Stimulated activated CD4-positive, alpha-beta T cell treated with anti-CD3 and anti-CD28 coated beads, Interleukin-12 subunit alpha, Interleukin-12 subunit beta, amount 100 ng/mL, for 24 hours (primary cell): Measurements from ENCODE around the gene PTPRJ.
"Not testable (repeated sequence)": the region's sequence is repeated elsewhere in the genome, so short reads cannot be mapped to it uniquely, and the experiment has no call there.

ENCODE experiments used
- DNase-seq, 2 experiments: peaks; one replicate each; pipeline ENCODE4 v3.0.0-alpha.2; 2020; ENCODE audit warnings: low read depth in 2 of 2

Gene PTPRJ

DNA sequence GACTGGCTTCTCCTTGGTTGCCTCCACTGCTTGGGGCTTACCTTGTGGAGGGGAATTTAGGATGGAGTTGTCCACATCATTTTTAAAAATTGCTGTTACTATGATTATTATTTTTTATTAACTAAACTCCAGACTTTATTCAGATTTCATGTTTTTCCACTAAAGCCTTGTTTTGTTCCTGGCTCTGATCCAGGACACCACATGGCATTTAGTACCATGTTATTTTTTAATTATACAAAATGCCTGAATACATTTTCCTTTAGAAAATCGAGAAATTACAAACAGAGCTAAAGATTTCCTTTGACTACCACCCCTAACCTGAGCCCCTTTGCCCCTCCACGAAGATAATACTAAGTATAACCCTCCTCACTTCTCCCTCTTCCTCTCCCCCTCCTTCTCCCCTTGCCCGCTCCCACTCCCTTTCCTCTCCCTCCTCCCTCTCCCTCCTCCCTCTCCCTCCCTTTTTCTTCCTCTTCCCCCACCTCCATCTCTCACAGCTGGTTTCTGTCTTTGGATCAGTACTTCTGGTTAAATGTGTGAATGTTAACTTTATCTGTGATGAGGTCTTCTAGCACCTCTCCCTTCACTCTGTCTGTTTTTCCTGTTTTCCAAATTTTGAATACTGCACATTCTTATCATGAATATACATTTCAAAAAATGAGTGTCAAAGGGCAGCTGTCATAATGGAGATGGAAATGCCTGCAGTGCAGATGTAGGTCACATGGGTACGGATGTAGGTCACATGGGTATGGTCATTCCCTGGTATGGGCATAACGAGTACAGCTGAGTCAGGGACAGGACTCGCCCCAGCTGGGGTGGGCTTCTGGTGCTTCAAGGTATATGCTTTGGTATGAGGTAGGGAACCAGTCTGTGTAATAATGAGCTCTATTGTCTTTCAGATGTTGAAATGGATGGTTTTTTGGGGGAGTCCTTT, 181.9 kb downstream of the PTPRJ start:
- DNase-seq, result no peak

DNA sequence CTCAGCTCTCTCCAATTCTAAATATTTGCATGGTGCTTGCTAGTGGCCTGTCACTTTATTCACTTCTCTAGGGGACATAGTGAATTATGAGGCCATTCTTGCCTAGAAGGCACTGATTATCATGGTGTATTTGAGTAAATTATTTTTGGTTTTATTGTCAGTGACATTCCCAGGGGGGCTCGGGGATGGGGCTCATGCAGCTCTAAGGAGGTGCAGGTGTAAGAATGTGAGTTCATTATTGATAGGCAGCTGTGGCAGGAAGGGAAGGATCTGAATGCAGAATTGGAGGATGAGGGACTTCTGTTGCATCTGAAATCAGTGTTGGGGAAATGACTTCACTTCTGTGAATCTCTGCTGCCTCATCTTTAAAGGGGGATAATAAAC, 182.5 kb downstream of the PTPRJ start:
- DNase-seq, result no peak

DNA sequence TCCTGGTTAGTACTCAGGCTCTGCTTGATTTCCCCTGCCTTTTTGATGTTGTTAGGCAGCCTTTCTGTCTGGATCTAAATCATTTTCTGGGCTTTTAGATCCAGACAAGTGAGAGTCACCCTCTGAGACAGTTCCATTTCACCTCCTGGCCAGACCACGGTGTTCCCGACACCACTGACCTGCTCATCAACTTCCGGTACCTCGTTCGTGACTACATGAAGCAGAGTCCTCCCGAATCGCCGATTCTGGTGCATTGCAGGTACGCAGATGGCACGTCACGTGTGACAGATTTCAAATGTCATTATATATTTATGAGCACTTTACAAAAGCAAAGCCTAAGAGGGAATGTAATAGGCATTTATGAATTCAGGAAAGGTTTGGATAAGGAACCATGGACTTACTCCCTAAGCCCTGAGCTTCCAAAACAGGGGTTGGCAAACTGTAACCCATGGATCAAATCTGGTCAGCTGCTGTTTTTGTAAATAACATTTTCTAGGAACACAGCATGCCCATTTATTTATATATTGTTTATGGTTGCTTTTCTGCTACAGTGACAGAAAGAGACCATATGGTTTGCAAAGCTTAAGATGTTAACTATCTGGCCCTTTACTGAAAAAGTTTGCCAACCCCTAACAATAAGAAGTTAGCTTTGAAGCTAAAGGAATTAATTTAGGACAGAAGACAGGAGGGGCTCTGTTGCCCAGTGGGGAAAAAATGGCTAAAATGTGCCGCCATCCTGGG, 183.2 kb downstream of the PTPRJ start:
- DNase-seq, result no peak

DNA sequence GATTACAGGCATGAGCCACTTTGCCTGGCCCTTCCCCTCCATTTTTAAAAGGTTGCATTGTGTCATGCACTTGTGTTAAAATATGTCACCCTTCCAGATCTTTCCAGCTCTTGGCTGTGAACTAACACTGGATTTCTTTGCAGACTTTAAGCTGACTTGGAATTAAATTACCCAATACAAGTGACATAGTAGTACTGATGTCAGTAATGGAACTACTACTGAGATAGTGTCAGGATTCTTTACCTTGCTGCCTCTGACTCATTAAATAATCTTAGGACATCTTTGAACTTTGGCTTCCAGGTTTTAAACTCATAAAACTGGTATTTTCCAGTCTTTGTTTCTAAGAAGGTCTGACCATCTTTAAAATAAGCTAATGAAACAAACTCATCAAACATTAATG, 184.5 kb downstream of the PTPRJ start:
- DNase-seq, result no peak

DNA sequence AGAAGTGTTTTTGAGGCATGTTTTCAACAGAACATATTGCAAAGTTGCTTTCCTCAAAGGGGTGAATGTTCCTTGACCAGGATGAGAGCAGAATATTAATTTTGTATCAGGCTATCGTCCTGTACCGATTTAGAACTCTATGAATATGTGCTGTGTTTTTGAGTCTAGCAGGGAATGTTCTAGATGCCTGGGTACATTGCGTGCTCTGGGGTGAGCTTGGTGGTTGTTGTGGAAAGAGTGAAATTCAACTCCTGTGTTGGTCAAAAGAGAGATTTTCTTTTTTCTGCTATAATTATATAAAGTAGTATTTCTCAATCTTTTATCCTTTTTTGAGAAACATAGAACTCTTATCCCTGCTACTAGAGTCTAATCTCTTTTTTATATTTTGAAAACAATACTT, 185.1 kb downstream of the PTPRJ start:
- DNase-seq, result no peak

DNA sequence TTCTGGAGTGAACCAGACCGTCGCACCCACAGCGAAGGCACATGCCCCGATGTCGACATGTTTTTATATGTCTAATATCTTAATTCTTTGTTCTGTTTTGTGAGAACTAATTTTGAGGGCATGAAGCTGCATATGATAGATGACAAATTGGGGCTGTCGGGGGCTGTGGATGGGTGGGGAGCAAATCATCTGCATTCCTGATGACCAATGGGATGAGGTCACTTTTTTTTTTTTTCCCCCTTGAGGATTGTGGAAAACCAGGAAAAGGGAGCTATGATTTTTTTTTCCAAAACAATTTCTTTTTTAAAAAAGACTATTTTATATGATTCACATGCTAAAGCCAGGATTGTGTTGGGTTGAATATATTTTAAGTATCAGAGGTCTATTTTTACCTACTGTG, 187.0 kb downstream of the PTPRJ start:
- DNase-seq, result no peak

DNA sequence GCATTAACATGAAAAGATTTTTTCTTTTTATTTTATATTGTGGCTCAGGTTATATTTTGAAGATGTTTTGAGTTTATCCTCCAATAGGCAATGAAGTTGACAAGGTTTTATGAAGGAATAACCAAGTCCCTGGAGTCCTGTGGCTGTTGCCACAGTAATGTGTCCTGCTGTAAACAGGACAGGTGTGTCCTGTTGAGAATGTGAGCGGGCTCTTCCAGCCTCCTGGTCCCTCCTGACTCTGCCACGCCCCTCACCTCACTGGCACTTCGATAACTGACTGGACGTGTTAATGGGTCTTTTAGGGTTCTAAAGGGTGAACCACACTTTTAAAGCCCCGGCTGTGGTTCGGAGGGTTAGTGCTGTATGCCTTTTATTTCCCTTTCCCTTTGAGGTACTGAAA, 188.5 kb downstream of the PTPRJ start:
- DNase-seq, result no peak

DNA sequence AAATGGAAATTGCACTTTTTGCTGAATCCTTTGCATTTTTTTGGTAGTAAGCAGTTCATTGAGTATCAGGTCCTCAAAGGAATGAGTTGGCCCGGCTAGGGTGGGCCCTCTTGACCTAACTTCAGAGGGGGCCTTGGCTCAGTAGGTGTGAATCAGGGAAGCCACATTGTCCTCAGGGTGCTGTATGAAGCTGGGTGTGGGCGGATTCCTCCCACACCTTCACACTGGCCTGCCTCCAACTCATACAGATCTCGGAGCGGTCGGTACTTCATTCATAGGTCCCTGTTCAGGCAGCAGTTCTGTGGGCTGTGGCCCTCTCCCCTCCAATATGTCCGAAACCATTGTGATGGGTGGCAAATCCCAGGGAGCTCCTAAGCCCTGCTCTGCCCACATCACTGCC, 188.9 kb downstream of the PTPRJ start:
- no peak for DNase-seq

DNA sequence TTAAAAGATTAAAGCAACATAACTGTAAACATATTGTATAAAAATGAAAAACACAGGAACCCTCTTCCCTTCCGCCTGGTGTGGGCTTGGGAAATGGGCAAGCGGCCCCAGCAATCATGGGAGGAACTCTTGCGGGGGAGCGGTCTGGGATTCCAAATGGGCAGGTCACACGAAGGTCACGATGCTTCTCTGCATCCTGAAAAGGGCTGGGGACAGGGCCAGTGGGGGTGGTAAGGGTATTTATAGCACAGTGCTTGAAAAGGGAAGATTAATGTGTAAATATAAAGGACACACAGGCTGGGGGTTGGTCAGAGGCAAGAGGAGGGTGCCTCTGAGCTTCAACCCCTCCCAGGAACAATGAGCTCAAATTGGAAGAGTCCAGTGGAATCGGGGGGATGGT, 189.4 kb downstream of the PTPRJ start:
- no peak for DNase-seq

DNA sequence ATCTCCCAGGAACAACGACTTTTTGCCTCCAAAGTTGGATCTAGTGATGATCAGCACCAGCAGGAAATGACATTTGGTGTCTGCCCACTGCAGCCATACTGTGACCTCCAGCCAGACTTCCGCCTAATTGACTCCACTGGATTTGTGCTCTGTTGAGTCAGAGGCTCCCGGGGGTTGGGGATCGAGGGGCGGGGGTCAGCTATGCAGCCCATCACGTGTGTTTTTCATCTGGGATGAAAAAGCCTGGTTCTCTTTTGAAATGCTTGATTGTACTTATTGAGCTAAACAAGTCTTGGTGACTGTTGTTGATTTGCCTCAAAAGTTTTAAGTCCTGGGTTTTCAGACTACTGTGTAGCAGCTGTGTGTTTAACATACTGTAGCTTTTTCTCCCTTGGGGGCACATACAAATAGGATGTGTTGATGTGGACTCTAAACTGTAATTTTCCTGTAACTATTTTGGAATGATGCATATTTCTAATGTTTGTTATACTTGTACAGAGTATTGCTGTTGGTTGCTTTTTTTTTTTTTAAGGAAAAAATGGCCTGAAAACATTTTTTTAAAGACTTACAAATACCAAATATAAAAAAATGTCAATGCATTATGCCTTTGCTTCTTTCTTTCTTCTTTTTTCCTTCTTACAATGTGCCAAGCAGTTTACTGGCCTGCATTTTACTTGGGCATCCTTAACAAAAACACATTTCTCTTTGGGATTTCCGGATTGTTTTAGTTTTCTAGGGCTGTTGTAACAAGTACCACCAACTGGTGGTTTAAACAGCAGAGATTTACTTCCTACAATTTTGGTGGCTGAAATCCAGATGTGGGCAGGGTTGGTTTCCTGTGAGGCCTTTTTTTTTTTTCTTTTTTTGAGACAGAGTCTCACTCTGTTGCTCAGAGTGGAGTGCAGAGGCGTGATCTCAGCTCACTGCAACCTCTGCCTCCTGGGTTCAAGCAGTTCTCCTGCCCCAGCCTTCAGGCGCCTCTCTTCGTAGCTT, 190.2 kb downstream of the PTPRJ start:
- no peak for DNase-seq

DNA sequence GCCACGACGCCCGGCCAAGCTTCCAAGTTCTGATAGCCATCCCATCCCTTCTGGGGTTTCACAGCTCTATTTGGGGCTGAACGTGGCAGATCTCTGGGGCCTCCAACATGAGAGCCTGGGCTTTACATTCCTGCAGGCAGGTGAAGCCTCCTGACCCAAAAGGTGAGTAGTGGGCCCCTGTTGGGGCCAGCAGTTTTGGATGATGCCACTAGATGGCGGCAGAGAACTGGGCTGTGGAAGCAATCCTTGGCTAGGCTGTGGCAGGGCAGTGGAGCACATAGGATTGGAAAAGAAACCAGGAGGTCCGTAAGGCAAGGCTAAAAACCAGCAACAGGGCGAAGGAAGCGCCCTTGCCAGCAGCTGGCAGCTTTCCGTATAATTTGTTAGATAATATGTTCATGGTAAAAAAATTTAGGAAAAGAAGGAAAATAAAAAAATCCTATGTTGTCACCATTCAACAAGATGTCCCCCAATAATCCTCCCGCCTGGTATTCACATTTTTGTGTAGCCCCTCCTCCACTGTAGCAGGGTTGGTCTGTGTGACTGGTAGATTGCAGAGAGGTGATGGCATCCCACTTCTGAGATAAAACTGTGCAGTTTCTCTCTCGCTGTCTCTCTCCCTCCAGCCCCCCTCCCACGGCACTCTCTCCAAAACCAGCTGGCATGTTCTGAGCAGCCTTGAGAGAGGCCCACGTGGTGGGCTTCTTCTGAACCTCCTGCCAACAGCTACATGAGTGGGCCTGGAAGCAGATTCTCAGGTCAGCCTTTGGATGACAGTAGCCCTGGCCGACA, 192.7 kb downstream of the PTPRJ start:
- DNase-seq, result peak; percentile 40 to 65

DNA sequence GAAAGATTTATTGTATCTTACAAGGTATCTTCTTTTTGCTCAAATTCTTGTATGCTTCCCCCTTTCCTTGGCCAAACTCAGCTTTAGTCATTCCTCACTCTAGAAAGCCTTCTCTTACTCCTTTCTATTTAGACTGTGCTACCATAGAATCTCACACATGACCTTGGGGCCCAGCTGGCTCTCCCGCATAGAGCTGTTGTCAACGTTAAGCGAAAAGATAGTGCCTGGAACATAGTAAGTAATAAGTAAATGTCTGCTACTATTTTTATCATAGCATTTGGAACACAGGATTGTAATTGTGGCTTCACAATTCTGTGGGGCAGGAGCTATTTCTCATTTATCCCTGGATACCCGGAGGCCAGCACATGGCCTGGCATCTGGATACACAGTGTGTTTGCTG, 197.3 kb downstream of the PTPRJ start:
- DNase-seq, result no peak

DNA sequence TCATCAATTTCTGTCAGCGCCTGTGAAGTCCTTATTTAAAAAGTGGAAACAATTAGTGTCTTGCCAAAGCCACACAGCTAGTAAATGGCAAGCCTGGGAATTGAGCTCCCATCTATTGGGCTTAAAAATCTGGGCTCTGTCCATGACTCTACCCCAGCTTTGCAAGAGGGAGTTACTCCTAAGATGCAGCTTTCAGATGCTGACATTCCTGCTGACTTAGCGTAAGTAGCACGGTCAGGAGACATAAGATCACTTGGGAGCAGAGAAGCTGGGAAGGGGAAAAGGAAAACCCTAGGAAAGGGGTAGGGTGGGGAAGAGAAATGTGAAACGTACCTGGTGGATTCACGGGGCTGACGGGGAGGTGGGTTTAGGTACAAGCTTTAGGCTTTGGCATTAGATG, 200.3 kb downstream of the PTPRJ start:
- no peak for DNase-seq

DNA sequence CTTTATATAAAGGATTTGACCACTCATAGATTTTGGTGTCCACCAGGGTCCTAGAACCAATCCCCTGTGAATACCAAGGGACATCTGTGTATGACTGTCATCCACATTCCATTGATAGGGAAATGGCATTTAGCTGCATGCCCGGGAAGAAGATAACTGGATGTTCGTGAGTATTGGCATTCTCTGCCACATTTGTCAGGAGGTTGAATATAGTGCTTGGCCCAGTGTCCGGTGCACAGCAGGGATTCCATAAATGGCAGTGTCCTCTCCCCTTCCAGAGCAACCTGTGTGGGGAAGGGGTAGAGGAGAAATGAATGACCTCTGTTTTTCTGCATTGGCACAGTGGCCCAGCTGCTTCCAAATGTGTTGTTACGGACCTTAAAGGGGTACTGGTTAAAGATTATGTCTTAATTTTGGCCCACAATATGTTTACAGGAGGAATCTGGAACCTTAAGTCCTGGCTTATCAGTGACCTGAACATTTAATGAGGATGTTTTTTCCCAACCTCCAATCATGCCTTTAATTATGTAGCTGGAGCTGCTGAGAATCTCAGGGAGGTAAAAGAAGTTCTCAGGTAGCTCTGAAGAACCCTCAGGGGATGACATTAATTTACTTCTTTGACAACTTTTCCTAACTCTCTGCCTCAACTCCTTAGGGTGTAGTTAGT, 202.6 kb downstream of the PTPRJ start:
- DNase-seq, result no peak

DNA sequence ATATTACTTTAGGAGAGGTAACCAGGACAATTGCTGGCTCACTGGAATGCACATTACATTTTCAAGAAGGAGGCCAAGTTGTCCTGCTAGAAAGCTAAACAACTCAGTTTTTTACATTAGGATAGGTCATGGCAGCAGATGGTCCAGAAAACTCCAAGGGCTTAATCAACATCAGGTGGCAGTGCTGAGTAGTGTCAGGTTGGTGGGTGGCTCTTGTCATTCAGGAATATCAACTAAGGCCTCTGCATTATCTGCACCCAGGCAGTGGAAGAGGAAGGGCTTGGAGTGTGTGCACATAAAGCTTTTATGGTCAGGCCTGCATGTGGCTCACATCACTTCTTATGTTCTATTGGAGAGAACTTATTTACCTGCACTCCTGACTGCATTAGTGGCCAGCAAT, 204.1 kb downstream of the PTPRJ start:
- no peak for DNase-seq

DNA sequence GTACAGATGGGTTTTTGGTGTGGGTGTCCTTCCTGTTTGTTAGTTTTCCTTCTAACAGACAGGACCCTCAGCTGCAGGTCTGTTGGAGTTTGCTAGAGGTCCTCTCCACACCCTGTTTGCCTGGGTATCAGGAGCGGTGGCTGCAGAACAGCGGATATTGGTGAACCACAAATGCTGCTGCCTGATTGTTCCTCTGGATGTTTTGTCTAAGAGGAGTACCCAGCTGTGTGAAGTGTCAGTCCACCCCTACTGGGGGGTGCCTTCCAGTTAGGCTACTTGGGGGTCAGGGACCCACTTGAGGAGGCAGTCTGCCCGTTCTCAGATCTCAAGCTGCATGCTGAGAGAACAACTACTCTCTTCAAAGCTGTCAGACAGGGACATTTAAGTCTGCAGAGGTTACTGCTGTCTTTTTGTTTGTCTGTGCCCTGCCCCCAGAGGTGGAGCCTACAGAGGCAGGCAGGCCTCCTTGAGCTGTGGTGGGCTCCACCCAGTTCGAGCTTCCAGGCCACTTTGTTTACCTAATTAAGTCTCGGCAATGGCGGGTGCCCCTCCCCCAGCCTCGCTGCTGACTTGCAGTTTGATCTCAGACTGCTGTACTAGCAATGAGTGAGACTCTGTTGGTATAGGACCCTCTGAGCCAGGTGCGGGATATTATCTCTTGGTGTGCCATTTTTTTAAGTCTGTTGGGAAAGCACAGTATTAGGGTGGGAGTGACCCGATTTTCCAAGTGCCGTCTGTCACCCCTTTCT, 210.7 kb downstream of the PTPRJ start:
- DNase-seq, result not testable (repeated sequence)

DNA sequence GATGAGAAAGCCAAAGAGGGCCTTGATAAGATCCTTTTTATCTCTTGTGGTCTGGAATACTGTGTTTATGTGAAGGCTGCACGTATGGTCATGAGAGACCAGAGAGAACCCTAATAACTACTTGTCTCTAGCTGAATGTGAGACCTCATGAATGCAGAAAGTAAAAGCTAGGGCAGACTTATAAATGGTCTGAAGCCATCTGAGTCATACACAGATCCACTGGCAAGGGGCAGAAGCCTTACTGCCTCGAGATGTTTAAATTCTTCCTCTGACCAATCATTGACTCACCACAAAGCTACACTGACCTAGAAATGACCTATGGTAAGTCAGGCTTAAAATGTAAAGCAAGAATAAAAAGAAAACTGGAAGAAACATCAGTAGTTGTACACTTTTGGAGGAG, 213.5 kb downstream of the PTPRJ start:
- no peak for DNase-seq

DNA sequence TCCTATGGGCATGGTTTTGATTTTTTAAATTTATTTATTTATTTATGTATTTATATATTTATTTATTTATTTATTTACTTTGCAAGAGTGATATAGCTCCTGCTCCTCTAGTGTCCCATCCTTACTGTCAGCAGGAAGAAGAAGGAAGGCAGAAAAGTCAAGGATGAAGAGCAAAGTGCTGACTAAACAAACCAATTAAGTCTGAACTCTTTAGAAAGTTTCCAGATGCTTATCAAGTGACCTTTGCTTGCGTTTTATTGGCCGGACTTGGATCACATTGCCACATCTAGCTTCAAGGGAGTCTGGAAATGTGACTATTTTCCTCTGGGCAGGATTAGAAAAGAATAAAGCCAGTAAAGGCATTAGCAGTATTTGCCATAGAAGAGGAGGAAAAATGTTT, 227.5 kb downstream of the PTPRJ start:
- no peak for DNase-seq

DNA sequence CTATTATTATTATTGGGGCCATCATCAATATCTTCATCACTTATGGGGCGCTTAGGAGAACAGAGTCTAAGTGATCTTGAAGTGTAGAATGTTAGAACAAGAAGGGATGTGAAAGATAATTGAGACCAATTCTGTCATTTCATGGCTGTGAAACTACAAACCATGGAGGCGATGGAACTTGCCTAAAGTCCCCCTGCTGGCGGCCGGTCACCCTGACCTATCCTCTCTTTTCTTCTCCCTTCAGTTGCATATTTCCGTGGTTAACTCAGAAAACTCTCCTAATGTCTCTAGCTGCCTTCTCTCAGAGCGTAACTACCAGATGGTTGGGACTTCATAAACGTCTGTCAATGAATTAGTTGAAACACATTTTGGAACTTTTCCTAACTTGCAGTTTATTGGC, 229.7 kb downstream of the PTPRJ start:
- DNase-seq, result no peak

DNA sequence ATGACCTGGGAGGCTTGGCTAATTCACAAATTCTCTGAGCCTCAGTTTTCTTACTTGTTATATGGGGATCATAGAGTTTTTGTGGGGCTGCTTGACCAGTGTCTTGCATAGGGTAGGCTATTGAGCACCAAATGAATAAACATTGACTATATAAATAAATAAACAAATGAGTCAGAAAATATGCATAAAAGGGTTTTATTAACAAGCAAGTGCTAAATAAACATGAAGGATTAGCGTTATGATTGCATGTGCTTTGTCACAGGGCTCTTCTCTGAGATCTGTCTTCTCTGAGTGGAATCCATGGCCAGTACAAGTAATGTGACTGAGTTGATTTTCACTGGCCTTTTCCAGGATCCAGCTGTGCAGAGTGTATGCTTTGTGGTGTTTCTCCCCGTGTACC, 236.2 kb downstream of the PTPRJ start, which contains the start of gene OR4B1:
TSS of gene OR4B1 (plus strand) at position 301 of the 400 bp plus-strand sequence. CDS start at position 301, 0 bp downstream.
- no peak for DNase-seq
